ENCODE measurements around the gene SPEM3.

SPEM3 gene

DNA sequence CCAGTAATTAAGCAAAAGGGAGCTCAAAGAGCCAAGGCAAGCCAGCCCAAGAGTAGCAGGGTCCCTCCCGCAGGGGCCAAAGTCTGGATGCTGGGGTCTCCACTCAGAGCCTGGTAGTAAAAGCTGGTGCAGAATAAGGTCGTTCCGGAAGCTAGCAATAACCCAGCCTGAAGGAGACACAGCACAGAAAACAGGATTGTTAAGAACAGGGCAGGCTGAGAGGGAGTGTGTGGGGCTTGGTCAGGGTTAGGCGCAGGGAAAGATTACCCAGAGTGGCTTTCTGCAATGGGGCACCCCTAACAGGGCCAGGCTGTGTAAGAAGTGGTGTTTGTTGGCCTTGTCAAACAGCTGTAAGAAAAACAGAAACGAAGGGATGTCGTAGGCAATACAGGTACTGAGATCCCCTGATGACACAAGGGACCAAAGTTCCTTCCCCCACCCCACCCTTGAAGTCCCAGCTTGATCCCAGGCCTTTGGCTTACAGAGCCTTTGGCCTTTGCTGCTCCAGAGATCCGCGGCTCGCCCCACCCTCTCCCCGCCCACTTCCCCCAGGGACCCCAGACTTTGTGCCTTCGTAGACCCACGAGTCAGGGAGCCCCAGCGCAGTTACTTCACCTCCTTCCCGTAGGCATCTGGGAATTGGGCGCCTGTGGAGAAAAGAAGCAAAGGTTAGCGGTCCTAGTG, 25.5 kb upstream of the SPEM3 start:
- peak overlapping the region; percentile 85 for H3K4me3 ChIP-seq (ENCODE audit: low read length)
- no peak for DNase-seq (ENCODE audit: low read depth, low spot score)

DNA sequence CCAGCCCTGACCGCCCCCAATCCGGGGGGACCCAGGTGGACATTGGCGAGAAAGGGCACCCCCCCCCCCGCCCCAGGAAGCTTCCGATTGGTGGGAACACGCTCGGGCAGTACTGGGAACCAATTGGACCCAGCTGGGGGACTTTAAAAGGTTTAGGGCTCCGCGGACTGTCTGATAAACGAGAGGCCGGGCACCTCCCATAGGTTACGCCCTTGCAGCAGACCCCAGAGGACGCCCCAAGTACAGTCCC, 25.0 kb upstream of the SPEM3 start:
- no peak for DNase-seq (ENCODE audit: low read depth, low spot score)
- H3K4me3 ChIP-seq (ENCODE audit: low read length): peak overlapping the region; percentile 85

DNA sequence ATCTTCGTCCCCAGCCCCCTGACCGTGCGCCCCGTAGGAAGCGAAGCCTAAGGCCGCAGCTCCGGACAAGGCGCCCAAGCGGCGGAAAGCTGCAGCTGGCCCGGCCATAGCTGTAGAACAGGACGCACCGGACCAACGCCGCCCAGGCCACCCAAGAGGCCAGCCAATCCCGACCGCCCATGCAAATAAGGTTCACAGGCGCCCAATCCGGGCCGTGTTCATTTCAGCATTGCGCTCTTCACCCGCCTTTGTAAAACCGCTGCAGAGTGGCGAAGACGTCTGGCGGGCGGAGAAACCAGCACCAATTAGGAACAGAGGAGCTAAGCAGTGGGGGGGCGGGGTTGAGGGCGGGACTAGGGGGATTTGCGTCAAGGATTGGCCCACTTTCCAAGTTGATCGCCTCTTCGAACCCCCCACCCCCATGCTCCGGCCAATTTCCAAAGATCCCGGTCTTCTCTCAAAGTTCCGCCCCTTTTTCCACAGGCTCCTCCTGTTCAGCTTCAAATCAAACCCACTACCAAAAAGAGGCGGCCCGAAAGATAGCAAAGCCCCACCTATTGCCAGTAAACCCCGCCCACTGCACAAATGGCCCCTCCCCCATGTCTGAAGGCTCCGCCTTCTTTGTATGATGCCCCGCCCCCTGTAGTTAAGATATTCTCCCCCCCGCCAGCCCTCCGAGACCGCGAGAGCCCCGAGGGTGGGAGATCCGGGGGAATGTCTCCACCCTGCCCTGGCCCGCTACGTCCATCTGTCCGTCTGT, 24.5 kb upstream of the SPEM3 start, which contains the start of gene TMEM256:
TSS of gene TMEM256 (minus strand) at position 121 of the 760 bp plus-strand sequence. CDS start at position 108, 13 bp downstream.
- peak within 1 kb of the TSS; percentile 85 for H3K4me3 ChIP-seq (ENCODE audit: low read length)
- peak; percentile 98 for DNase-seq (ENCODE audit: low read depth, low spot score)

DNA sequence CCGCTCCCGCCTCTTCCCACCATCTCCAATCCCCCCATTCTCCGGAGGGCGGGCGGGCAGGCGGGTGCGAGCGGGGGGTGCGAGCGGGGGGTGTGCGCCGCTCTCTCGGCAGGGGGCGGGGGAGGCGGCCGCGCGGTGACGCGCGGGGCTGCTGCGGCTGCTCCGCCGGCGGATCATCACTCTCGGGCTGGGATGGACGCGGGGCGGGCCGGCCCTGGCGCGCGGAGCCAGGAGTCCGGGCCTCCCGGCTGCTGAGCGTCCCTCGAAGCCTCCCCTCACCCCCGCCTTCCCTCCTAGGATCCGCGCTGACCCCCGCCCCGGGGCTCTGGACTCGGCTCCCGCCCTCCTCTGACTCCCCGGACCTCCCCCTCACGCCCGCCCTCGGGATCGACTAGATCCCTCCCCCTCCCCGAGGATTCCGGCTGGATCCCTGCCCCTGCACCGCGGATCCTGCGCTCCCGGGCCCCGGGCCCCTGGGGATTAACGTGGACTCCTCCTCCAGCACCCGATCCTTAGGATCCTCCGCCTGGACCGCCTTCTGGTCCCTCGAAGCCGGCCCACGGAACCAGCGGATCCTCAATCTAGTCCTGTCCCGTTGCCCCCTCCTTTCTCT, 23.8 kb upstream of the SPEM3 start:
- peak; percentile 14 for DNase-seq (ENCODE audit: low read depth, low spot score)

DNA sequence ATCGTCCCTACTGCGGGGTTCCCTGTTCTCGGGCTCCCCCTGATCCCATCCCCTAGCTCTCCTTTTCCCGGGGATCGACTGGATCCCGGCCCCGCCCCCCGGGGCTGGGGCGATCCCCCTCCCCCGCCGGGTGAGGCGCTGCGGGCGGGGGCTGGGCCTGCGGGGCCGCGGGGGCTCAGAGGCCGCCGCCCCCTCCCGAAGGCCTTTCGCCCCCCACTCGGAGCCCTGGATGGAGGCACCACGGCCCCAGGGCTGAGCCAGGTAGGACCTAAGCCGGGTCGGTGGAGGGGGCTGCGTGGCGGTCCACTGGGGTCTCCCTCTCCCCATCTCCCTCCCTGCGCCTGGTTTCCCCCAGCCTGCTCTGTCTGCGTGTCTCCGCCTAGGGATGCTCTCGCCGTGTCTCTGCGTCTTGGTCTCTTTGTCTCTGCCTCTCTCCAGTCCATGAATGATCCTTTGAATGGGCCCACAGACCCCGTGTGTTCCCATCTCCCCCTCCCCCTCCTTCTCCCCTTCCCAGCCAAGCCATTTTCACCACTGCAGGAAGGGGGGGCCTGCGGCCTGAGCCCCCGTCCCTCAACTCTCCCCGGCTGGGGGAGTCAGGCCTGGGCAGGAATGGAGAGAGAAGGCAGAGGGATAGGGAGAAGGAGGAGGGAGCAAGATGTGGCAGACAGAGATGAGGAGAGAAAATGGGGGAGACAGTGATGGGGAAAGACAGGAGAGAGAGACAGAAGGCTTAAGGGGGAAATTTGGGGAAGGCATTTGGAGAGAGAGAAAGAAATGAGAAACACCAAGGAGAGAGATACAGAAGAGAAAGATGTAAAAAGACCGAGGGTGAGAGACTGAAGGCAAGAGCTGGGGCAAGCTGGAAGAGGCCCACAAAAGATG, 23.1 kb upstream of the SPEM3 start:
- no peak for DNase-seq (ENCODE audit: low read depth, low spot score)
- peak overlapping the region; percentile 85 for H3K4me3 ChIP-seq (ENCODE audit: low read length)

More for the DNA sequence above, 23.8 kb upstream of the SPEM3 start:
- peak overlapping the region; percentile 85 for H3K4me3 ChIP-seq (ENCODE audit: low read length)

DNA sequence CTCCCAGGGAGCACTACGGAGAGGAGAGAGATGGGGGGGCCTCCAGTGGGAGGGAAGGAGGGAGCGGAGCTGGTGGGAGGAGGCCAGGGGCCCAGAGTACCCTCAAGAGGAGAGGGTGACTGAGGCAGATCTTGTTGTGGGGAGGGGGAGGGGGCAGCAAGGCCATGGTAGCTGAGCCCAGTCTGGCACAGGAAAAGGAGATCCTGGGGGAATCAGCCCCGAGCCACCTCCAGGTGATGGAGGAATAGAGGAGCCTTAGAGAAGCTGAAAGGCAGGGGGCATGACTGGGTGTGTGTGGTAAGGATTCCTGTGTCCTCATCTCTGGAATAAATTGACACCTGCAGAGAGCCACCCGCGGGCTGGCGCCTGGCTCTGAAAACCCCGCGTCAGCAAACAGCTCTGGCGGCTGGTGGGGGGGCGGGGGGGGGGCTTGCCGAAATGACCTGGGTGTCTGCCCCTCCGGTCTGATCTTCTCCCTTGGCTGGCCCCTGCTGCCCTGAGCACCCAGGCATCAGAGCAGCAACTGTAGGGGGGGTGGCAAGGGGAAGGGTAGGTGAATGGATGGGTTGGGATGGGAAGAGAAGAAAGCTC, 22.3 kb upstream of the SPEM3 start:
- no peak for DNase-seq (ENCODE audit: low read depth, low spot score)
- no peak overlapping the region for H3K4me3 ChIP-seq (ENCODE audit: low read length)

DNA sequence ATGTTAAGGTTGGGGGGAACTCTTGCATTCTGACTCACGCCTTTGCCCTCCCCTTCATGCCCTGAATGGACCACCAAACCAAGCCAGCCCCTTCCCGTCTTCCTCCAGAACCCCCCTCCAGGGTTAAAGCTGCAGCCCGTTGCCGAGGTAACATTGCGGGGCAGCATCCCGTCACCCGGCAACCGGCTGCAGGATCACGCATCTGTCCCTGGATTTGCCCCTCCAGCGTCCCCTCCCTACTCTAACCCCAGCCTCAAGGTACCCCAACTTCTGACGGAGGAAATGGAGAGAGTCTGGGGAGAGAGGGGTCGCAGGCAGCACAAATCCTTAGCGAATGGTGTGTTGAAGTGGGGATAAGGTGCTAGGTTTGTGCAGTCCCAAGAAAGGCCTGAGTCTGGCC, 21.6 kb upstream of the SPEM3 start:
- DNase-seq (ENCODE audit: low read depth, low spot score): no peak
- no peak overlapping the region for H3K4me3 ChIP-seq (ENCODE audit: low read length)

DNA sequence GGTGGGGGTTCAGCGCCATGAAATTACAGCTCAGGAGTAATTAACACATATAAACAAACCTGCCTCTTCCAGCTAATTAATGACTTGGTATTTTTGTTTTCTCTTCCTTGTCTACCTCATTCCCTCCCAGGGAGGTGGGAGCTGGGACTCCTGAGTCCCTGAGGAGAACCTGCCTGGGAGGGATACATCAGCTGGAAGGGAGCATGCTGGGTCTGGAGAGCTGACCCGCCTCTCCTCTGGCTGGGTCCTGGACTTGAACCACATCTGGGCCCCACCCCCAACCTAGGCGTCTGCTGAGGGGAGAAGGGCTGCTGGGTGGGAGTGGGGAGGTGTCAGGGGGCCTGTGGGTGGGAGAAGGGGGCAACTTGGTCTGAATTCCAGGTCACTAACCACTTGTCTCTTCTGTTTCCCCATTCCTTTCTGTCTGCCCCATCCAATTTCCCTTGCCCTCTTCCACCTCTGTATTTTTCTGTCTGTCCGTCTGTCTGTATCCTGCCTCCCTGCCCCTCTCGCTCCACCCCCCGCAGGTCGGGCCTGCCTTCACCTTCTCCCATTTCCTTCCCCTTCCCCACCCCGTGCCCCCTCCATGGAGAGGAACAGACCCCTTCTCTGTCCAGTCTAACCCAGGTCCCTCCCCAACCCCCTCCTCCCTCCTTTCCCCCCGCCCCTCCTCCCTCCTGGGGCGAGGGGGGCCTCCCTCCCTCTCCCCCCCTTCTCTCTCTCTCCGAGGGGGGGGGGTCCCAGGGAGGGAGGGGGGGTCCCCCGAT, 21.0 kb upstream of the SPEM3 start, which contains the start of gene NLGN2:
TSS of gene NLGN2 (plus strand) at position 361 of the 767 bp plus-strand sequence. CDS start 411 bp downstream, outside the sequence.
- no peak within 1 kb of the TSS for H3K4me3 ChIP-seq (ENCODE audit: low read length)

DNA sequence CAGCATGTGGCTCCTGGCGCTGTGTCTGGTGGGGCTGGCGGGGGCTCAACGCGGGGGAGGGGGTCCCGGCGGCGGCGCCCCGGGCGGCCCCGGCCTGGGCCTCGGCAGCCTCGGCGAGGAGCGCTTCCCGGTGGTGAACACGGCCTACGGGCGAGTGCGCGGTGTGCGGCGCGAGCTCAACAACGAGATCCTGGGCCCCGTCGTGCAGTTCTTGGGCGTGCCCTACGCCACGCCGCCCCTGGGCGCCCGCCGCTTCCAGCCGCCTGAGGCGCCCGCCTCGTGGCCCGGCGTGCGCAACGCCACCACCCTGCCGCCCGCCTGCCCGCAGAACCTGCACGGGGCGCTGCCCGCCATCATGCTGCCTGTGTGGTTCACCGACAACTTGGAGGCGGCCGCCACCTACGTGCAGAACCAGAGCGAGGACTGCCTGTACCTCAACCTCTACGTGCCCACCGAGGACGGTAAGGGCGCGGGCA, 20.4 kb upstream of the SPEM3 start:
- no peak overlapping the region for H3K4me3 ChIP-seq (ENCODE audit: low read length)
- DNase-seq (ENCODE audit: low read depth, low spot score): no peak

More for the DNA sequence above, 21.0 kb upstream of the SPEM3 start, which contains the start of gene NLGN2:
- DNase-seq (ENCODE audit: low read depth, low spot score): no peak

DNA sequence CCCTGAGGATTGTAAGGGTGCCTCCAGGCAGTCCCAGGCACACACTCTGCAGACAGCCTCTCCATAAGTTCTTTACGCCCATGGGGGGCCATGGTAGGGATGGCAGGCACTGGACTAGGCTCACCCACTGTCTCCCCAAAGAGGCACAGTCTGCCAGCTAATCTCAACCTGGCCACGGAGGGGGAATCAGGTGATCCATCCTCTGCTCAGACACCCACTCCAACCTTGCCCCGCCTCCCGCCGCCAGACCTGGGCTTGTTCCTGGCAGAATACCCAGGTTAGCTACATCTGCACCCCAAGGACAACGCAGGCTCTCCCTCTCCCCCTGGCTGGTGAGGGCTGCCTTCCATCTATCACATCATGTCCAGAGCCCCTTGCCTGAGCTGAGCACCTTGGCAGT, 19.8 kb upstream of the SPEM3 start:
- no peak overlapping the region for H3K4me3 ChIP-seq (ENCODE audit: low read length)
- no peak for DNase-seq (ENCODE audit: low read depth, low spot score)

DNA sequence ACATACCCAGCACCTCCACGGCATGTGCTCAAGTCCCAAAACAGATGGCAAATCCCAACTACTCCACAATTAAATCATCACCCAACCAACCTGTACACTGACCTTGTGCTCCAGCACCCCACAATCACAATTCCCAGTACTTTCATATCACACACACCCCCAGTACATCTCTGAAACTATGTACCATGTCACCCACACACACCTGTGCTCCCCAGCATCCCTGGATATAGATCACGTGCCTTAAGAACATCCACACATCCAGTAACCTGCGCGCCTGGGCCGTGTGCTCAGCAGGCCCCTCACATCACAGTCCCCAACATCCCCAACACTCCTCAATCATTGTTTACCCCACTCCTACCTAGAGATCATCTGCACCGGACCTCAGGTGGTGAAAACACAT, 18.9 kb upstream of the SPEM3 start:
- no peak overlapping the region for H3K4me3 ChIP-seq (ENCODE audit: low read length)
- DNase-seq (ENCODE audit: low read depth, low spot score): no peak

DNA sequence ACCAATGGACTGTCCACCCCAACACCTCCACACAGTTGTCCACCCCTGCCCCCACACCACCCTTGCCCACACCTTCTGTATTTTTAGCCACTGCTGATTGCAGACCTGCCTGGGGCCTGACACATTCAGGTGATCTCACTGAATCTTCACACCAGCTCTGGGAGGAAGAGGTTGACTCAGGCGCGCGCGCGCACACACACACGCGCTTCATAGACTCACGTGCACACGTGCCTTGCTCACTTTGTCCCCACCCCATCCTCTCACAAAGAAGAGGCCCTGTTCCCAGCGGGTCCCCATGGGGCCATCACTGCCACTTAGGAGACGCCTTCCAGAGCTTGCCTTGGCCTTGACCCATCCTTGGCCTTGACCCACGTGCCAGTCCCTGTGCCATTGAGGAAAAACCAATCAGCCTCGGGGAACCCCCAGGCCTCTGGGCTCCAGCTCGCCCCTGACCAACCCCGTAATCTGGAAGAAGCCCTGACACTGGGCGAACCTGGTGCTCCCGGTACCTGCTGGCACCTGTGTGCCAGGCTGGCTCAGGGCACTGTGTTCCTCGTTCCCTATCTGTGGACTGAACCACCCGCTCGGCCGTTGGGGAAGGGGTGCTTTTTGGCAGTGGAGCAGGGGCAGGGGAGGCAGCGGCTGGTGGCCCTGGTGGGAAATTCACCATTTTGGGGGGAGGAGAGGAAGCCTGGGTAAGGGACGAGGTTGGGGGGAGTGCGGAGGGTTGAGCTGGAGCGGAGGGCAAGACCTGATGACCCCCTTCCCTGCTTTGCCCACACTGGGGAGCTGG, 17.8 kb upstream of the SPEM3 start:
- H3K4me3 ChIP-seq (ENCODE audit: low read length): no peak overlapping the region
- DNase-seq (ENCODE audit: low read depth, low spot score): no peak

DNA sequence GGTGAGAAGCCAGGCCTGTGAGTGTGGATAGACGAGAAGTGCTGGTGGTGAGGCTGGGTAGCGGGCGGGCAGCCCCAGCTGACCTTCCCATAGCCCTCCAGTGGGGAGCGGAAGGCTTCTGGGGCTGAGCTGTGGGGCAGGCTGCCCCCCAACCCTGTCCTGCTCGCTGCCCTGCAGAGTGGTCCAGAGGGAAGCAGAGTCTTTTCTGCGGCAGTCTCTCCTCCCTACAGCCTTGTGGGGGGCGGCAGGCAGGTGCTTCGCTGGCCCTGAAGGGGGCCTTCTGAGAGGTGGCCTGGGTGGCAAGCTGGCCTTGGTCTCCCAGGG, 17.3 kb upstream of the SPEM3 start:
- DNase-seq (ENCODE audit: low read depth, low spot score): no peak
- H3K4me3 ChIP-seq (ENCODE audit: low read length): no peak overlapping the region

DNA sequence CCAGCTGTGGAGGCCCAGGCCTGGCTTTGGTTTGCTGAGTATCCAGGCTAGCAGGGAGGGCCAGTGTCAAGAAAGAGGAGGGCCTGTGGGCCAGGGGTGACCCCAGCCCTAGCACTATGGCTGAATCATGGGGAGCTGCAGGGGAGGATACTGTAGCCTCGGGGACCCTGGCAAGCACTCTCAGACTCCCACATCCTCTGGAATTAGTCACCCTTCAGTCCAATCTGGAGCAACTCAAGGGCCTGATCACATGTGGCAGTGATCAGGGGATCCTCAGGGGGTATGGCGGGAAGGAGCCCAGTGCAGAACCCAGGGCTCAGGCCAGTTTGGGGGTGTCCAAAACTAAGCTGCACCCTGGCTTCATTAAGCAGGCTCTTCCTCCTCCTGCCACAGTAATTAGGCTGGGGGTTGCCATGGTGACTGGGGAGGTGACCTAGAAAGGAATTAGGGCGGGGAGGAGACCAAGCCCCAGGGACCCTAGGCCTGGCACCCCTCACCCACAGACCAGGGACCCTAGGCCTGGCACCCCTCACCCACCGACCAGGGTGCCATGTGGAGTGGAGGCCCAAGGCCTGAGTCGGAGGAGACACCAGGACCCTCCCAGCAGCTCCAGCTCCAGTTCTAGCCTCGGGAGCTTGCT, 15.2 kb upstream of the SPEM3 start:
- H3K4me3 ChIP-seq (ENCODE audit: low read length): no peak overlapping the region
- no peak for DNase-seq (ENCODE audit: low read depth, low spot score)

DNA sequence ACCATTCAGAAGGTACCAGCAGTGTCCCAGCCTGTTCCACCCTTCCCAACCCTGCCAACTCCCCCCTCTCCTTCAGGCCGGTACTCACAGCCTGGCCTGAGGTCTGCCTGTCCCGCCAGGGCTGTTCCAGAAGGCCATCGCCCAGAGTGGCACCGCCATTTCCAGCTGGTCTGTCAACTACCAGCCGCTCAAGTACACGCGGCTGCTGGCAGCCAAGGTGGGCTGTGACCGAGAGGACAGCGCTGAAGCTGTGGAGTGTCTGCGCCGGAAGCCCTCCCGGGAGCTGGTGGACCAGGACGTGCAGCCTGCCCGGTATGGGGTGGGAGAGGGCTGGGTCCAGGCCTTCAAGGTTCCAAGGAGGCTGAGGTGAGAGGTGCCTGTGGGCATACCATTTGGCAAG, 13.8 kb upstream of the SPEM3 start:
- no peak overlapping the region for H3K4me3 ChIP-seq (ENCODE audit: low read length)
- DNase-seq (ENCODE audit: low read depth, low spot score): no peak

DNA sequence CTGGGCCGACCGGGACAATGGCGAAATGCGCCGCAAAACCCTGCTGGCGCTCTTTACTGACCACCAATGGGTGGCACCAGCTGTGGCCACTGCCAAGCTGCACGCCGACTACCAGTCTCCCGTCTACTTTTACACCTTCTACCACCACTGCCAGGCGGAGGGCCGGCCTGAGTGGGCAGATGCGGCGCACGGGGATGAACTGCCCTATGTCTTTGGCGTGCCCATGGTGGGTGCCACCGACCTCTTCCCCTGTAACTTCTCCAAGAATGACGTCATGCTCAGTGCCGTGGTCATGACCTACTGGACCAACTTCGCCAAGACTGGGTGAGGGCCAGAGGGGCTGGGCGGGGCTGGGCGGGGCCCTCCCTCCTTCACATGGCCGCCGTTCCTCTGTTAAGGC, 12.9 kb upstream of the SPEM3 start:
- no peak overlapping the region for H3K4me3 ChIP-seq (ENCODE audit: low read length)
- no peak for DNase-seq (ENCODE audit: low read depth, low spot score)

DNA sequence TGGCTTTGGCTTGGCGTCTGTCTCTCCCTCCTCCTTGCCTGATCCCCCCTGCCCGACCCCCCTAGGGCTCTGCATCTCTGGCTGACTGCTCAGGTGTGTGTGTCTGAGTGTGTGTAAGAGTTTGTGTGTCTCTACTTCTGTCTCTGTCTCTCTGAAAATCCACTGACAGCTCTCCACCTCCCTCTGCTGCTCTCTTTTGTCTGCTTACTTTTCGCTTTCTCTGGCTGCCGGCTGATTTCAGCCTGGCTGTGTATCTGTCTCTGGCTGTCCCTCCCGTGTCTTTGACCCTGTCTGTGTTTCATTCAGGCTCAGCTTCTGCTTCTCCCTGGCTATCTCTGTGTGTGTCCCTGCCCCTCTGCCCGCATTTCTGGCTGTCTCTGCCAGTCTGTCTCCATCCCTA, 12.3 kb upstream of the SPEM3 start:
- DNase-seq (ENCODE audit: low read depth, low spot score): no peak
- no peak overlapping the region for H3K4me3 ChIP-seq (ENCODE audit: low read length)

Data from Jurkat, Clone E6-1 (cell line).